Psoas muscle (tissue), 8 donors: Measurements from ENCODE around the gene ZNF615. TPM values are rescaled to one million over a fixed set of nuclear protein-coding genes. Genes with fewer than 3 reads are reported as not detected.

Experiments
- ATAC-seq, 4 donors: fragments of 200-7000 bp; cut with Tn5 transposase; one replicate each; pipeline ENCODE4 v1.9.1; 2020; ENCODE audit warnings: moderate library complexity in 3 of 4, mild to moderate bottlenecking in 2 of 4
- DNase-seq, 2 donors: peaks; one replicate each; pipeline ENCODE4 v3.0.0-alpha.2; 2020
- H3K27ac ChIP-seq: fragments of 200-600 bp; one replicate; pipeline ENCODE4 v1.8.0; 2022
- H3K27me3 ChIP-seq, 3 donors: fragments of 200-600 bp in 1 of 3; one replicate each; pipeline versions ENCODE4 v1.6.1 to v1.8.0; 2013 to 2022; ENCODE audit warnings: low read length in 2 of 3, mild to moderate bottlenecking in 2 of 3, moderate library complexity in 1 of 3; ENCODE audit not compliant: insufficient read depth in 3 of 3
- H3K36me3 ChIP-seq, 2 donors: fragments of 200-600 bp in 1 of 2; one replicate each; pipeline versions ENCODE4 v1.6.1 to v1.8.0; 2013 to 2022; ENCODE audit warnings: low read depth in 1 of 2, mild to moderate bottlenecking in 1 of 2, moderate library complexity in 1 of 2; ENCODE audit not compliant: insufficient read depth in 1 of 2
- H3K4me1 ChIP-seq: fragments of 200-600 bp; one replicate; pipeline ENCODE4 v1.8.0; 2022
- H3K4me3 ChIP-seq: fragments of 200-600 bp; one replicate; pipeline ENCODE4 v1.8.0; 2022; ENCODE audit warnings: mild to moderate bottlenecking
- H3K9me3 ChIP-seq: fragments of 200-600 bp; one replicate; pipeline ENCODE4 v1.8.0; 2022
- WGBS, 3 donors: extraction: QIAGEN DNeasy Blood & Tissue Kit; methylation state at CpG; one replicate each; pipeline versions ENCODE4 v1.1.6 to v1.1.7; 2013; 5-methylcytosine and 5-hydroxymethylcytosine counted together
- intact Hi-C, 2 donors: fragments of 100-400 bp; cut with DNase I; formaldehyde crosslinking; loops; one replicate each; pipeline versions ENCODE4 v1.11.0 to v1.14.2; 2022
- polyA plus RNA-seq, 3 donors: library from polyadenylated mRNA; stranded (reverse); fragments of 200-250 nt; gene quantifications; one replicate each; pipeline ENCODE4 v1.2.3, GENCODE V29; 2013
- total RNA-seq, 4 donors: library from RNA; stranded (reverse); fragmentation: NEBNext Ultra II Directional in 2 of 4; extraction: Animal tissue kit (Norgen Biotek cat#: 25700) in 2 of 4; gene quantifications; one replicate each; pipeline versions ENCODE4 v1.2.1 to v1.2.4, GENCODE V29; 2021 to 2023
- TF ChIP-seq, protein P1 (sequence below): fragments of 200-600 bp; IDR thresholded peaks from one replicate; pipeline ENCODE4 v1.8.0; 2022; ENCODE audit warnings: antibody characterized with exemption
- donor health status: healthy with polysubstance abuse.
- donor health status: DM: no; HTN: no; CAD: no; lungs with moderate emphysema.
- donor health status: Bipolar disorder and iron deficiency.
- donor health status: healthy.
- donor health status: DM: yes; HTN: yes; CAD: no.
- donor health status: DM: no; HTN: no; CAD: no.
- donor health status: DM: no; HTN: no; CAD: no.
- donor health status: DM: yes; HTN: yes; CAD: no.

The ZNF615 gene
- total and polyA plus RNA-seq, 7 donors: 1.5 to 8.2 (median 5.1) TPM

DNA sequence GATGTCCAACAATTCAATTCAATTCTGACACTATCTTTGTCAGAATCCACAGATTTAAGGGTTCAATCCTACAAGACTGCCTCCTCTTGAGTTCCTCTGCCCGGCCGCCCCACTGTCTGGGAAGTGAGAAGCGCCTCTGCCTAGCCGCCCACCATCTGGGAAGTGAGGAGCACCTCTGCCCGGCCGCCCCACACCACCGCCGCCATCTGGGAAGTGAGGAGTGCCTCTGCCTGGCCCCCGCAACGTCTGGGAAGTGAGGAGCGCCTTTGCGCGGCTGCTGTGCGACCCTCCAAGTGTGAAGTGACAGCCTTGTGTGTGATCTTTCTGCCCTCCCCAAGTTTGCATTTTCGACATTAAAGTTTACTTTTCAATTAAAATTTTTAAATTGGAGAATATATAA is 14.2 kb upstream of the ZNF615 start:
- Histone ChIP-seq H3K27me3 (no peaks in the 10 kb centered on the region), H3K9me3 (peaks cover 77% of the 10 kb centered on the region)

GRCh38 chr19:52020506-52020905 is 12.5 kb upstream of the ZNF615 start:
- H3K36me3 ChIP-seq: peaks cover 57 to 100% of the 10 kb centered on the region in 2 donors
- 96 to 98% (median 97%) methylated on average over 4 of the region's 4 CpGs for WGBS, 3 donors
- no peaks in the 10 kb centered on the region for H3K4me1 ChIP-seq
- no peaks in the 10 kb centered on the region for H3K27me3 ChIP-seq
- no peak overlapping the region for H3K27ac ChIP-seq
- ATAC-seq (no peak), DNase-seq (no peak)
- TF ChIP-seq, protein P1, sequence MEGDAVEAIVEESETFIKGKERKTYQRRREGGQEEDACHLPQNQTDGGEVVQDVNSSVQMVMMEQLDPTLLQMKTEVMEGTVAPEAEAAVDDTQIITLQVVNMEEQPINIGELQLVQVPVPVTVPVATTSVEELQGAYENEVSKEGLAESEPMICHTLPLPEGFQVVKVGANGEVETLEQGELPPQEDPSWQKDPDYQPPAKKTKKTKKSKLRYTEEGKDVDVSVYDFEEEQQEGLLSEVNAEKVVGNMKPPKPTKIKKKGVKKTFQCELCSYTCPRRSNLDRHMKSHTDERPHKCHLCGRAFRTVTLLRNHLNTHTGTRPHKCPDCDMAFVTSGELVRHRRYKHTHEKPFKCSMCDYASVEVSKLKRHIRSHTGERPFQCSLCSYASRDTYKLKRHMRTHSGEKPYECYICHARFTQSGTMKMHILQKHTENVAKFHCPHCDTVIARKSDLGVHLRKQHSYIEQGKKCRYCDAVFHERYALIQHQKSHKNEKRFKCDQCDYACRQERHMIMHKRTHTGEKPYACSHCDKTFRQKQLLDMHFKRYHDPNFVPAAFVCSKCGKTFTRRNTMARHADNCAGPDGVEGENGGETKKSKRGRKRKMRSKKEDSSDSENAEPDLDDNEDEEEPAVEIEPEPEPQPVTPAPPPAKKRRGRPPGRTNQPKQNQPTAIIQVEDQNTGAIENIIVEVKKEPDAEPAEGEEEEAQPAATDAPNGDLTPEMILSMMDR: no peak
- no peak overlapping the region for H3K4me3 ChIP-seq
- intact Hi-C loops: no loop called here
- peaks cover 82% of the 10 kb centered on the region for H3K9me3 ChIP-seq

More for the DNA sequence above, 14.2 kb upstream of the ZNF615 start:
- intact Hi-C loops: no loop called here
- ATAC-seq (no peak), DNase-seq (peak in 1 of 2 donors; percentile 47)
- peaks cover 1% of the 10 kb centered on the region for H3K4me1 ChIP-seq
- no peak overlapping the region for H3K4me3 ChIP-seq
- H3K36me3 ChIP-seq: peaks cover 40 to 96% of the 10 kb centered on the region in 2 donors
- TF ChIP-seq, protein P1: no peak
- H3K27ac ChIP-seq: no peak overlapping the region
- WGBS, 3 donors: 97 to 98% (median 98%) methylated on average over 15 of the region's 15 CpGs

GRCh38 chr19:52010674-52011073 is 2.7 kb upstream of the ZNF615 start:
- 78 to 91% (median 88%) methylated on average over 1 of the region's 1 CpG for WGBS, 3 donors
- Histone ChIP-seq H3K27me3 (peaks cover 0 to 1% (median 0%) of the 10 kb centered on the region in 3 donors), H3K36me3 (peaks cover 7 to 23% of the 10 kb centered on the region in 2 donors), H3K9me3 (peaks cover 72% of the 10 kb centered on the region), H3K4me1 (peaks cover 3% of the 10 kb centered on the region), H3K27ac (no peak overlapping the region), H3K4me3 (no peak overlapping the region)
- intact Hi-C loops: no loop called here
- no peak for ATAC-seq
- TF ChIP-seq, protein P1: no peak
- DNase-seq: no peak

DNA sequence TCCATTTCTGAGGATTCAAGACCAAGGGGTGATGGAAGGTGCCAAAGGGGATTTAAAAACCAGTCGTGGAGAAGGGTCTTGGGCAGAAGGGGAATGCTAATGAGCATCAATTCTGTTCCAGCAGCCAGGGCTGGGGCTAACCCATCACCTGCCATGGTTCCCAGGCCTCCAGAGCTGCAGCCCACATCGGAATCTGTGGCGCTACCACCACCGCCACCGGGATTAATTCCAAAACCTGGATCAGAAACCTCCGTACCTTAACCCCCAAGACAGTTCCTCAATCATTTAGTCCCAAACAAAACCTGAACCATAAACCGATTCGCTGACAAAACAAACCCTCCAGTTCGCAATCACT is 583 bp downstream of the ZNF615 start:
- peaks cover 3% of the 10 kb centered on the region for H3K4me1 ChIP-seq
- peaks cover 71% of the 10 kb centered on the region for H3K9me3 ChIP-seq
- intact Hi-C loops: no loop called here
- TF ChIP-seq, protein P1: no peak
- H3K27me3 ChIP-seq: peaks cover 0 to 1% (median 0%) of the 10 kb centered on the region in 3 donors
- H3K27ac ChIP-seq: no peak overlapping the region
- peak; percentile 15 to 34 (median 23) for ATAC-seq
- WGBS, 3 donors: 0 to 1% (median 1%) methylated on average over 9 of the region's 9 CpGs
- H3K36me3 ChIP-seq: peaks cover 0 to 18% of the 10 kb centered on the region in 2 donors
- peak overlapping the region; percentile 79 for H3K4me3 ChIP-seq
- DNase-seq: no peak

DNA sequence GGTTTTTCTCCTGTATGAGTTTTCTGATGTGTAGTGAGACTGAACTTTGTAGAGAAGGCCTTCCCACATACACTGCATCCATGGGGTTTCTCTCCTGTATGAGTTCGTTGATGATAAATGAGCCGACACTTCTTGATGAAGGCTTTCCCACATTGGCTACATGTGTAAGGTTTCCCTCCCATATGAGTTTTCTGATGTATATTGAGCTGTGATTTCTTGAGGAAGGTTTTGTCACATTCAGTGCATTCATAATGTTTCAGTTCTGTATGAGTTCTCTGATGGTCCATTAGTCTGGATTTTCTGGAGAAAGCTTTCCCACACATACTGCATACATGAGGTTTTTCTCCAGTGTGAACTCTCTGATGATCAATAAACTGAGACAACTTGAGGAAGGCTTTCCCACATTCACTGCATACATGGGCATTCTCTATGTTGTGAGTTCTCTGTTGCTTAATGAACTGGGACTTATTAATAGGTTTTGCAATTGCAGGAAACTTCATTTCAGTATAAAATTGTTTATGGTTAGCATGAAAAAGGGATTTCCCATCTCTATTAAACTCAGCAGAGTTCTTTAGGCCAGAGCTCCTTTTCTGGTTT is 13.9 kb downstream of the ZNF615 start:
- intact Hi-C loops: no loop called here
- ATAC-seq (no peak), DNase-seq (no peak)
- TF ChIP-seq, protein P1: no peak
- peaks cover 94% of the 10 kb centered on the region for H3K9me3 ChIP-seq
- WGBS, 3 donors: 98 to 100% (median 98%) methylated on average over 2 of the region's 2 CpGs
- peaks cover 34 to 61% of the 10 kb centered on the region in 2 donors for H3K36me3 ChIP-seq
- no peak overlapping the region for H3K4me3 ChIP-seq
- H3K27ac ChIP-seq: no peak overlapping the region
- no peaks in the 10 kb centered on the region for H3K27me3 ChIP-seq
- no peaks in the 10 kb centered on the region for H3K4me1 ChIP-seq
